Small intestine (tissue), 7 donors: ENCODE measurements around the gene XYLT1. TPM values are rescaled to one million over a fixed set of nuclear protein-coding genes. Genes with fewer than 3 reads are reported as not detected.

Source experiments
- DNase-seq, 2 donors: peaks; one replicate each; pipeline versions ENCODE4 v3.0.0 to v3.0.0-alpha.2; 2013
- FAIRE-seq: peaks from 2 replicates; lab custom pipeline; 2012; peaks lifted over from hg19 to GRCh38; lab: Jason Lieb, UNC
- H3K27ac ChIP-seq, 3 donors: one replicate each; pipeline ENCODE4 v1.5.1; 2013; ENCODE audit warnings: low read length in 2 of 3, mild to moderate bottlenecking in 2 of 3, control low read depth in 1 of 3, inconsistent platforms in 1 of 3, low read depth in 1 of 3, moderate library complexity in 1 of 3
- H3K27me3 ChIP-seq, 3 donors: one replicate each; pipeline ENCODE4 v1.6.1; 2013; ENCODE audit warnings: low read length in 3 of 3, inconsistent platforms in 1 of 3; ENCODE audit not compliant: control insufficient read depth in 3 of 3, insufficient read depth in 3 of 3
- H3K36me3 ChIP-seq, 3 donors: one replicate each; pipeline ENCODE4 v1.6.1; 2013; ENCODE audit warnings: low read length in 3 of 3, inconsistent platforms in 1 of 3, low read depth in 1 of 3, mild to moderate bottlenecking in 1 of 3, moderate library complexity in 1 of 3; ENCODE audit not compliant: control insufficient read depth in 3 of 3, insufficient read depth in 2 of 3
- H3K4me1 ChIP-seq, 3 donors: one replicate each; pipeline ENCODE4 v1.6.1; 2013; ENCODE audit warnings: low read length in 2 of 3, inconsistent platforms in 1 of 3, low read depth in 1 of 3, mild to moderate bottlenecking in 1 of 3, moderate library complexity in 1 of 3; ENCODE audit not compliant: control insufficient read depth in 3 of 3, insufficient read depth in 2 of 3
- H3K4me3 ChIP-seq, 3 donors: one replicate each; pipeline ENCODE4 v1.5.1; 2013; ENCODE audit warnings: low read length in 3 of 3, control low read depth in 1 of 3, inconsistent platforms in 1 of 3, low read depth in 1 of 3, mild to moderate bottlenecking in 1 of 3, moderate library complexity in 1 of 3
- H3K9me3 ChIP-seq, 2 donors: one replicate each; pipeline ENCODE4 v1.6.1; 2013; ENCODE audit warnings: low read depth in 1 of 2, low read length in 1 of 2; ENCODE audit not compliant: control insufficient read depth in 2 of 2, insufficient read depth in 1 of 2
- WGBS, 3 donors: extraction: QIAGEN DNeasy Blood & Tissue Kit; methylation state at CpG; one replicate each; pipeline ENCODE4 v1.1.7; 2013; 5-methylcytosine and 5-hydroxymethylcytosine counted together
- polyA plus RNA-seq, 4 donors: library from polyadenylated mRNA; stranded (reverse) in 3 of 4; unstranded in 1 of 4; fragments of 200-250 nt in 3 of 4; fragments of 120-200 nt in 1 of 4; gene quantifications; one replicate each; pipeline versions ENCODE4 v1.2.1 to v1.2.3, GENCODE V29; 2013
- donor health status: healthy with polysubstance abuse.
- donor health status: control.
- donor health status: control.
- donor health status: Bipolar disorder and iron deficiency.
- donor health status: healthy.

XYLT1 gene
- polyA plus RNA-seq, 4 donors = 1.9 to 11.2 (median 4.1) TPM

DNA sequence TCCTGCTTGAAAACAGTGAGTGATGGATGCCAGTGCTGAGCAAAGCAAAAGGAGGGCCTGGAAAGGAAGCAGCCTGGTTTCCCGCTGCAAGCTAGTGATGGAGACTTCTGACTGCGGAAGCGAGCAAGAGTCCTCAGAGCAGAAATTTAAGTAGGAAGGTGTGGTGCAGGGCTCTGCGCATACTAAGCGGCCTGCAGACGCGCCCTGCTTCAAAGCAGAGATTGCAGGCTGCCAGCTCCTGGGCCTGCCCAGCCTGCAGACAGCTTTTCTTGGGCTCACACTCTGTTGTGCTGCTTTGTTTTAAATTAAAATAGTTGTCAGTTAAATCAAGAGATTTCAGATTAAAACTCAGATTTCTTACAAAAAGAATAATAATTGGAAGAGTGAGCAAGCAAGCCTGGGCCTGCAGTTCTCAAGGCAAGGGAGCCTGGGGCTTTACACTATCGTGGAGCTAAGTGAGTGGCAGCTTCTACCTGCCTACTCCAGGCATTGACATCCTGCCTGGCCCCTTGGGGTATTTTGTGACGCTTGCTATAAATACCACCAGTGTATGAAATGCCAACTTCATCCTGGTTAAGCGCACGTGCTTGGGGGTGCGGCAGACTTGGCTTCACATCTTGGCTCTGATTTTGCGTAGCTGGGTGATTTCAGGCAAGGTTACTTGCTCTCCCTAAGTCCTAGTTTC lies 237.3 kb downstream of the XYLT1 start:
- peaks cover 0 to 4% (median 2%) of the 10 kb centered on the region in 3 donors for H3K36me3 ChIP-seq
- peaks cover 0 to 2% (median 0%) of the 10 kb centered on the region in 3 donors for H3K4me1 ChIP-seq
- H3K4me3 ChIP-seq = no peak overlapping the region
- no peak overlapping the region for H3K27ac ChIP-seq
- 87 to 91% (median 91%) methylated on average over 13 of the region's 13 CpGs for WGBS, 3 donors
- DNase-seq (no peak), FAIRE-seq (no peak)
- no peaks in the 10 kb centered on the region for H3K9me3 ChIP-seq
- no peaks in the 10 kb centered on the region for H3K27me3 ChIP-seq

- Histone ChIP-seq H3K4me1 (no peaks in the 10 kb centered on the region), H3K4me3 (no peak overlapping the region), H3K27me3 (no peaks in the 10 kb centered on the region), H3K9me3 (no peaks in the 10 kb centered on the region), H3K36me3 (peaks cover 0 to 4% (median 2%) of the 10 kb centered on the region in 3 donors), H3K27ac (no peak overlapping the region)
- DNase-seq (no peak), FAIRE-seq (no peak)
- 96 to 99% (median 98%) methylated on average over 6 of the region's 6 CpGs for WGBS, 3 donors
These were observed 238.3 kb downstream of the XYLT1 start for GRCh38 chr16:17232487-17232886.

- no peaks in the 10 kb centered on the region for H3K9me3 ChIP-seq
- DNase-seq = no peak
- no peak overlapping the region for H3K4me3 ChIP-seq
- H3K36me3 ChIP-seq = peaks cover 0 to 2% (median 2%) of the 10 kb centered on the region in 3 donors
- H3K27me3 ChIP-seq = no peaks in the 10 kb centered on the region
- H3K27ac ChIP-seq = no peak overlapping the region
- FAIRE-seq = no peak
- 95 to 98% (median 96%) methylated on average over 5 of the region's 5 CpGs for WGBS, 3 donors
- H3K4me1 ChIP-seq = no peaks in the 10 kb centered on the region
These were observed 238.8 kb downstream of the XYLT1 start for GRCh38 chr16:17231972-17232371.

GRCh38 chr16:17230932-17231581 lies 239.7 kb downstream of the XYLT1 start:
- Histone ChIP-seq H3K9me3 (no peaks in the 10 kb centered on the region), H3K4me1 (no peaks in the 10 kb centered on the region), H3K4me3 (no peak overlapping the region), H3K36me3 (peaks cover 0 to 2% (median 2%) of the 10 kb centered on the region in 3 donors), H3K27ac (no peak overlapping the region), H3K27me3 (no peaks in the 10 kb centered on the region)
- WGBS, 3 donors = 92 to 95% (median 93%) methylated on average over 3 of the region's 3 CpGs
- FAIRE-seq = no peak
- no peak for DNase-seq

DNA sequence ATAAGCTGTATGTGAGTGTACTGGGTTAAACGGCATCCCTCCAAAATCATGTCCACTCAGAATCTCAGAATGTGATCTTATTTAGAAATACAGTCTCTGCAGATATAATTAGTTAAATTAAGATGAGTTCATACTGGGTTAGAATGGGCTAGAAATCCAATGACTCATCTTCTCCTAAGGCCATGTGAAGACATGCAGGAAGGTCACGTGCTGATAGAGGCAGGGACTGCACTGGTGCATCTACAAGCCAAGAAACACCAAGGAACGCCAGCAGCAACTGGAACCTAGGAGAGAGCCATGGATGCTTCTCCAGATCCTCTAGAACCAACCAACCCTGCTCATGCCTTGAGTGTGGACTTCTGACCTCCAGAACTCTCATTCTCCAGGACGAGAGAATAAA lies 241.0 kb downstream of the XYLT1 start:
- H3K4me3 ChIP-seq = no peak overlapping the region
- FAIRE-seq = no peak
- peaks cover 0 to 2% (median 2%) of the 10 kb centered on the region in 3 donors for H3K36me3 ChIP-seq
- H3K4me1 ChIP-seq = peaks cover under 1 to 9% (median 4%) of the 10 kb centered on the region in 3 donors
- no peak for DNase-seq
- 92 to 94% (median 94%) methylated on average over 4 of the region's 4 CpGs for WGBS, 3 donors
- H3K27me3 ChIP-seq = no peaks in the 10 kb centered on the region
- no peak overlapping the region for H3K27ac ChIP-seq
- H3K9me3 ChIP-seq = no peaks in the 10 kb centered on the region

DNA sequence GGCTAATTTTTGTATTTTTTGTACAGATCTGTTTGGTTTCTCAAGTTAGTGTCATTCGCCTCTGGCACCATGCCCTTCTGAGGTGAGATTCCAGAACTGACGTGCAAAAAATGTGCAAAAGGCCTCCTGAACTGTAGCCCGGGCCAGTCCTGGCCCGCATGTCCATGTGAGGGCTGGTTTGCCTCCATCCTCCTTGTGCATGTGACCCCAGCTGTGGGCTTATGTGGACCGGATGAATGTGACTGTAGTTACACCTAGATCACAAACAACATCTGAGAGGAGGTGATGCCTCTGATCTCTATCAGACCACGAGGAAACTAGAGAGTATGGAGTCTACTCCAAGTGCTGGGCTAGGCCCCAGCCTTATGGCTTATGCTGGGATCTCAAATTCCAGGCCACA lies 241.6 kb downstream of the XYLT1 start:
- no peak overlapping the region for H3K27ac ChIP-seq
- H3K9me3 ChIP-seq = no peaks in the 10 kb centered on the region
- FAIRE-seq (no peak), DNase-seq (no peak)
- no peak overlapping the region for H3K4me3 ChIP-seq
- 92 to 95% (median 92%) methylated on average over 6 of the region's 6 CpGs for WGBS, 3 donors
- H3K4me1 ChIP-seq = peaks cover 4 to 15% (median 5%) of the 10 kb centered on the region in 3 donors
- H3K27me3 ChIP-seq = no peaks in the 10 kb centered on the region
- peaks cover 0 to 2% (median 2%) of the 10 kb centered on the region in 3 donors for H3K36me3 ChIP-seq

DNA sequence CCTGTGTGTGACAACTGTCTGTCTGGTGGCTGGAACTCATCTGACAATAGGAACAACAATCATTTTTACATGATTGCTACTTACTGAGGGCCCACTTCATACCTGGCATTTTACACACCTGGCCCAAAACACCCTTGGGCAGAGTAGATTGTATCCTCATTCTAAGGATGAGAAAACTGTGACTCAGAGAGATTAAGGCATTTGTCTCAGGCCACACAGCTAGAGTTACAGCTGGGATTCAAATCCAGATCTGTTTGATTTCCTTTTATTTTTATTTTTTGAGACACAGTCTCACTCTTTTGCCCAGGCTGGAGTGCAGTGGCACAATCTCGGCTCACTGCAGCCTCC lies 242.1 kb downstream of the XYLT1 start:
- DNase-seq = no peak
- H3K27me3 ChIP-seq = no peaks in the 10 kb centered on the region
- peaks cover 0 to 2% (median 2%) of the 10 kb centered on the region in 3 donors for H3K36me3 ChIP-seq
- FAIRE-seq = no peak
- H3K9me3 ChIP-seq = no peaks in the 10 kb centered on the region
- H3K4me1 ChIP-seq = peaks cover 4 to 20% (median 5%) of the 10 kb centered on the region in 3 donors
- WGBS, 3 donors = 94 to 100% (median 98%) methylated on average over 1 of the region's 1 CpG
- H3K4me3 ChIP-seq = no peak overlapping the region
- H3K27ac ChIP-seq = no peak overlapping the region

GRCh38 chr16:17228048-17228707 lies 242.6 kb downstream of the XYLT1 start:
- WGBS, 3 donors = 90 to 92% (median 91%) methylated on average over 7 of the region's 7 CpGs

More at GRCh38 chr16:17228048-17228707, 242.6 kb downstream of the XYLT1 start:
- H3K27ac ChIP-seq = no peak overlapping the region
- DNase-seq (no peak), FAIRE-seq (no peak)
- H3K9me3 ChIP-seq = no peaks in the 10 kb centered on the region
- peaks cover 4 to 21% (median 5%) of the 10 kb centered on the region in 3 donors for H3K4me1 ChIP-seq
- H3K4me3 ChIP-seq = no peak overlapping the region
- H3K36me3 ChIP-seq = peaks cover 0 to 2% (median 2%) of the 10 kb centered on the region in 3 donors
- no peaks in the 10 kb centered on the region for H3K27me3 ChIP-seq
